ENCODE data around the gene AQP3.
"Not testable (repeated sequence)": the region's sequence is repeated elsewhere in the genome, so short reads cannot be mapped to it uniquely, and the experiment has no call there.

Gene AQP3

GRCh38 chr9:33464045-33464636 is 16.7 kb upstream of the AQP3 start:
- DNase-seq (ENCODE audit: low read depth): no peak

GRCh38 chr9:33463151-33463550 is 15.8 kb upstream of the AQP3 start:
- no peak for DNase-seq (ENCODE audit: low read depth)

- DNase-seq (ENCODE audit: low read depth): no peak
Observed at GRCh38 chr9:33461492-33461891, 14.1 kb upstream of the AQP3 start.

GRCh38 chr9:33460854-33461253 is 13.5 kb upstream of the AQP3 start:
- DNase-seq (ENCODE audit: low read depth): no peak

- DNase-seq (ENCODE audit: low read depth): no peak
Observed at GRCh38 chr9:33459115-33459514, 11.7 kb upstream of the AQP3 start.

- DNase-seq (ENCODE audit: low read depth): peak; percentile 73
Observed at GRCh38 chr9:33458444-33458843, 11.1 kb upstream of the AQP3 start.

- DNase-seq (ENCODE audit: low read depth): no peak
Observed at GRCh38 chr9:33455945-33456344, 8.6 kb upstream of the AQP3 start.

GRCh38 chr9:33455456-33455855 is 8.1 kb upstream of the AQP3 start:
- DNase-seq (ENCODE audit: low read depth): not testable (repeated sequence)

- not testable (repeated sequence) for DNase-seq (ENCODE audit: low read depth)
Observed at GRCh38 chr9:33454661-33455026, 7.3 kb upstream of the AQP3 start.

GRCh38 chr9:33453999-33454660 is 6.7 kb upstream of the AQP3 start:
- no peak for DNase-seq (ENCODE audit: low read depth)

GRCh38 chr9:33453286-33453860 is 6.0 kb upstream of the AQP3 start:
- no peak for DNase-seq (ENCODE audit: low read depth)

GRCh38 chr9:33452828-33453271 is 5.5 kb upstream of the AQP3 start:
- DNase-seq (ENCODE audit: low read depth): peak; percentile 27

GRCh38 chr9:33450621-33451146 is 3.3 kb upstream of the AQP3 start:
- no peak for DNase-seq (ENCODE audit: low read depth)

GRCh38 chr9:33449715-33450114 is 2.3 kb upstream of the AQP3 start:
- no peak for DNase-seq (ENCODE audit: low read depth)

GRCh38 chr9:33447799-33448553 is 583 bp upstream of the AQP3 start:
- DNase-seq (ENCODE audit: low read depth): no peak

- peak; percentile 51 for DNase-seq (ENCODE audit: low read depth)
Observed at GRCh38 chr9:33446240-33446945, 1.0 kb downstream of the AQP3 start.

GRCh38 chr9:33445389-33446239 is 1.8 kb downstream of the AQP3 start:
- DNase-seq (ENCODE audit: low read depth): peak; percentile 39

GRCh38 chr9:33443464-33444154 is 3.8 kb downstream of the AQP3 start:
- DNase-seq (ENCODE audit: low read depth): no peak

- DNase-seq (ENCODE audit: low read depth): no peak
Observed at GRCh38 chr9:33443047-33443446, 4.3 kb downstream of the AQP3 start.

- no peak for DNase-seq (ENCODE audit: low read depth)
Observed at GRCh38 chr9:33442125-33442524, 5.3 kb downstream of the AQP3 start.

Measured in T-helper 22 cell (primary cell).